DOHH2 (cell line): ENCODE measurements around the gene DDX17.

Source experiments
- CTCF ChIP-seq: fragments of 200-600 bp; sonication (generic); IDR thresholded peaks from one replicate; pipeline ENCODE4 v1.5.1; 2014; ENCODE audit warnings: antibody characterized with exemption, mild to moderate bottlenecking, low read depth, low read length; ENCODE audit not compliant: poor library complexity, severe bottlenecking
- EZH2phosphoT487 ChIP-seq: fragments of 200-600 bp; sonication (generic); IDR thresholded peaks from 2 replicates; pipeline ENCODE4 v1.6.1; 2017; ENCODE audit warnings: borderline replicate concordance, mild to moderate bottlenecking, antibody characterized with exemption, low read length, moderate library complexity, mixed read lengths

- no peak for TF ChIP-seq CTCF
- no peak for TF ChIP-seq EZH2phosphoT487
Observed at GRCh38 chr22:38469306-38469781, 36.8 kb downstream of the DDX17 start.
